RKO (cell line): ENCODE results near the gene TIAL1.
A peak's percentile ranks its signal among the peaks of the same experiment; 100 is the strongest.
"Not testable (repeated sequence)": the region's sequence is repeated elsewhere in the genome, so short reads cannot be mapped to it uniquely, and the experiment has no call there.

Experiments
- DNase-seq: peaks from one replicate; pipeline ENCODE4 v3.0.0-alpha.2; 2016; ENCODE audit warnings: low spot score

TIAL1 gene

GRCh38 chr10:119528663-119529237 is 68.0 kb downstream of the TIAL1 start:
- not testable (repeated sequence) for DNase-seq

GRCh38 chr10:119526621-119527592 is 69.9 kb downstream of the TIAL1 start:
- peak; percentile 26 for DNase-seq

GRCh38 chr10:119526149-119526548 is 70.6 kb downstream of the TIAL1 start:
- no peak for DNase-seq

GRCh38 chr10:119525116-119525515 is 71.6 kb downstream of the TIAL1 start:
- DNase-seq, result no peak

- no peak for DNase-seq
Measured at GRCh38 chr10:119524720-119525070, 72.1 kb downstream of the TIAL1 start.

- DNase-seq, result no peak
Measured at GRCh38 chr10:119523895-119524719, 72.7 kb downstream of the TIAL1 start.
